ENCODE results near the gene PARD6B.
"Not testable (repeated sequence)": the region's sequence is repeated elsewhere in the genome, so short reads cannot be mapped to it uniquely, and the experiment has no call there.

The PARD6B gene

GRCh38 chr20:50703651-50704438 lies 27.5 kb upstream of the PARD6B start:
- ATAC-seq, DNase-seq: not testable (repeated sequence)

GRCh38 chr20:50704514-50704913 lies 26.9 kb upstream of the PARD6B start:
- no peak for ATAC-seq
- DNase-seq, result no peak

GRCh38 chr20:50704971-50705370 lies 26.4 kb upstream of the PARD6B start:
- no peak for DNase-seq
- ATAC-seq, result no peak

GRCh38 chr20:50708845-50709635 lies 22.3 kb upstream of the PARD6B start:
- no peak for ATAC-seq
- DNase-seq, result no peak

GRCh38 chr20:50709636-50709973 lies 21.8 kb upstream of the PARD6B start:
- no peak for ATAC-seq
- DNase-seq, result no peak

GRCh38 chr20:50710492-50711063 lies 20.8 kb upstream of the PARD6B start:
- DNase-seq (no peak), ATAC-seq (no peak)

GRCh38 chr20:50711113-50711825 lies 20.1 kb upstream of the PARD6B start:
- no peak for DNase-seq
- no peak for ATAC-seq

- DNase-seq (no peak), ATAC-seq (no peak)
Observed at GRCh38 chr20:50712771-50713656, 18.4 kb upstream of the PARD6B start.

- no peak for ATAC-seq
- DNase-seq, result no peak
Observed at GRCh38 chr20:50713657-50714101, 17.7 kb upstream of the PARD6B start.

GRCh38 chr20:50714426-50714825 lies 17.0 kb upstream of the PARD6B start:
- ATAC-seq, DNase-seq: not testable (repeated sequence)

- ATAC-seq (no peak), DNase-seq (no peak)
Observed at GRCh38 chr20:50715694-50716093, 15.7 kb upstream of the PARD6B start.

- ATAC-seq (no peak), DNase-seq (no peak)
Observed at GRCh38 chr20:50716518-50716917, 14.9 kb upstream of the PARD6B start.

GRCh38 chr20:50717312-50717711 lies 14.1 kb upstream of the PARD6B start:
- ATAC-seq (no peak), DNase-seq (no peak)

- no peak for DNase-seq
- no peak for ATAC-seq
Observed at GRCh38 chr20:50717974-50718761, 13.2 kb upstream of the PARD6B start.

GRCh38 chr20:50719328-50719727 lies 12.1 kb upstream of the PARD6B start:
- no peak for ATAC-seq
- DNase-seq, result no peak

- DNase-seq (no peak), ATAC-seq (no peak)
Observed at GRCh38 chr20:50720026-50720425, 11.4 kb upstream of the PARD6B start.

GRCh38 chr20:50720582-50720981 lies 10.8 kb upstream of the PARD6B start:
- no peak for ATAC-seq
- DNase-seq, result no peak

GRCh38 chr20:50721881-50722281 lies 9.5 kb upstream of the PARD6B start:
- DNase-seq (no peak), ATAC-seq (no peak)

GRCh38 chr20:50722424-50723155 lies 8.8 kb upstream of the PARD6B start:
- ATAC-seq (no peak), DNase-seq (no peak)

GRCh38 chr20:50723672-50724071 lies 7.7 kb upstream of the PARD6B start:
- ATAC-seq (no peak), DNase-seq (no peak)

All from stimulated activated naive CD8-positive, alpha-beta T cell treated with anti-CD3 and anti-CD28 coated beads, Interleukin-15, Interleukin-2, amounts not matched to agents 100 U/mL and 50 U/mL, for 24 hours (primary cell).